Activated CD4-positive, alpha-beta memory T cell treated with anti-CD3 and anti-CD28 coated beads, Interleukin-2, amount 10 ng/mL, durations not matched to agents 7 days and 5 days (primary cell): ENCODE results near the gene MTRF1. TPM values are rescaled to one million over a fixed set of nuclear protein-coding genes. Genes with fewer than 3 reads are reported as not detected.

Experiments used
- CTCF ChIA-PET: fragments of 350-600 bp; sonication (Branson Sonifier 250); formaldehyde crosslinking; loops from one replicate; lab custom pipeline; 2021; ENCODE audit warnings: antibody characterized with exemption, inconsistent platforms; lab: Charles Lee
- POLR2A ChIA-PET: fragments of 350-600 bp; sonication (Branson Sonifier 250); formaldehyde crosslinking; loops from one replicate; lab custom pipeline; 2021; ENCODE audit warnings: antibody characterized with exemption; lab: Charles Lee
- DNase-seq: peaks from one replicate; pipeline ENCODE4 v3.0.0-alpha.2; 2020
- H3K27ac Mint-ChIP-seq: one replicate; pipeline ENCODE4 v1.8.0; 2021; ENCODE audit warnings: mild to moderate bottlenecking, mixed read lengths
- H3K27me3 Mint-ChIP-seq: one replicate; pipeline ENCODE4 v1.8.0; 2021; ENCODE audit warnings: mixed read lengths
- H3K36me3 Mint-ChIP-seq: one replicate; pipeline ENCODE4 v1.8.0; 2021; ENCODE audit warnings: low read depth, mixed read lengths
- H3K4me1 Mint-ChIP-seq: one replicate; pipeline ENCODE4 v1.8.0; 2021; ENCODE audit warnings: mixed read lengths
- H3K4me3 Mint-ChIP-seq: one replicate; pipeline ENCODE4 v1.8.0; 2021; ENCODE audit warnings: mild to moderate bottlenecking, mixed read lengths
- H3K9me3 Mint-ChIP-seq: one replicate; pipeline ENCODE4 v1.8.0; 2021; ENCODE audit warnings: mixed read lengths
- total RNA-seq, 2 experiments: library from RNA; stranded (reverse); gene quantifications; one replicate each; pipeline ENCODE4 v1.2.3, GENCODE V29; 2021

The MTRF1 gene, protein sequence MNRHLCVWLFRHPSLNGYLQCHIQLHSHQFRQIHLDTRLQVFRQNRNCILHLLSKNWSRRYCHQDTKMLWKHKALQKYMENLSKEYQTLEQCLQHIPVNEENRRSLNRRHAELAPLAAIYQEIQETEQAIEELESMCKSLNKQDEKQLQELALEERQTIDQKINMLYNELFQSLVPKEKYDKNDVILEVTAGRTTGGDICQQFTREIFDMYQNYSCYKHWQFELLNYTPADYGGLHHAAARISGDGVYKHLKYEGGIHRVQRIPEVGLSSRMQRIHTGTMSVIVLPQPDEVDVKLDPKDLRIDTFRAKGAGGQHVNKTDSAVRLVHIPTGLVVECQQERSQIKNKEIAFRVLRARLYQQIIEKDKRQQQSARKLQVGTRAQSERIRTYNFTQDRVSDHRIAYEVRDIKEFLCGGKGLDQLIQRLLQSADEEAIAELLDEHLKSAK
- 10 to 100 TPM; 17.9 to 20.0 TPM for total RNA-seq

DNA sequence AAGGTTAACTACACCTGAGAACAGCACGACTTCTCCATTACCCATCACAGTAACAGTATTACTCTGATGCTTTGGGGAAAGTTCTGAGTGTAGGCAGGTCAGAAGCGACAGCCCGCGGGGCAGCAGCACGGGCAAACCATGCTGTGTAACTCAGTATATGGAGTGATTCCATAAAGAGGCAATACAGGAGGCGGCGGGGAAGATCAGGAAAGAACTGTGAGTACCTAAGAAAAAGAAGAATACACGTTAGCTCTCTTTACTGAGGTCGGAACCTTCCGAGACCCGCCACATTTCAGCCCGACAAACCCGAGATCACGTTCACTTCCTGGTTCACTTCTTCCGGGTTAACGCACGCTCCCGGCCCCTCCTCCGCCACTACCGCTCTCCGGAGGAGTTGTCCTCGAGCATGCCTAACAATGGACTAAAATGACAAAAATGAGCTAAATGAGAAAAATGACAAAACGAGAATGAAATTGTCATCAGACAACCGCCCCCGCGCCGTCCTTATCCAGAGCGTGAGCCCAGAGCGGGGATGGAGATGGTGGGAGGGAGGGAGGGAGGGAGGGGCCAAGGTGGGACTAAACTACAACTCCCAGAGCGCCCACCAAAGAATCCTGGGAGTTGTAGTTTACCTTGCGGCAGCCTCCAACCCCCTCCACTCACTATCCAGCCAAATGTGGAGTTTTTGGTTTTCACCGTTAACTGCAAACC lies at the start of gene MTRF1:
Gene MTRF1, minus strand, starts transcription at position 316 of the 711 bp plus-strand sequence. CDS start 2,669 bp downstream, outside the sequence.
- POLR2A ChIA-PET: interaction anchor here (0.6 to 2.5 kb wide), 16 partner anchors 9 to 202 kb away, joined by 3 to 13 read pairs (median 4); partner anchors contain the start of genes KBTBD6, NAA16 and WBP4
- peaks cover 25% of the 10 kb centered on the region for H3K4me1 Mint-ChIP-seq
- peak; percentile 84 for DNase-seq
- H3K27ac Mint-ChIP-seq: peak within 1 kb of the TSS; percentile 83
- peaks cover 8% of the 10 kb centered on the region for H3K9me3 Mint-ChIP-seq
- CTCF ChIA-PET: interaction anchor here (0.6 to 1.2 kb wide), 2 partner anchors 73 to 209 kb away, joined by 3 read pairs; no protein-coding TSS in a partner anchor
- H3K36me3 Mint-ChIP-seq: peaks cover 25% of the 10 kb centered on the region
- no peaks in the 10 kb centered on the region for H3K27me3 Mint-ChIP-seq
- H3K4me3 Mint-ChIP-seq: peak within 1 kb of the TSS; percentile 88

DNA sequence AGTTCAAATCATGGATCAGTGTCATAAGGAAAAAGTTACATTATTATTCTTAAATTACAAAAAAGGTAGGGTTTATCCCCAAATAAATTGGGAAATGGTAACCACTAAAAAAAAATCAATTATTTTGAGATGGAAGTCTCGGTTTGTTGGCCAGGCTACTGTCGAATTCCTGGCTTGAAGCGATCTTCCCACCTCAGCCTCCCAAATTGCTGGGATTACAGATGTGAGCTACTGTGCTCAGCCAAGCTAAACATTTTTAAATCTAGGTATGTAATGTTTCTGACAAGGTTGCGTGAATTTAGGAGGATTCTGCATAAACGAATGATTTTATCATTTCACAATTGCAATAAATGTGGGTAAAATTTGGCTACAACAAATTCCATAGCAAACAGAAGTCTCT lies 49.7 kb upstream of the MTRF1 start:
- Mint-ChIP-seq H3K27ac (no peak overlapping the region), H3K4me1 (peaks cover 48% of the 10 kb centered on the region), H3K4me3 (peak overlapping the region; percentile 43), H3K9me3 (no peaks in the 10 kb centered on the region), H3K36me3 (peaks cover 23% of the 10 kb centered on the region), H3K27me3 (no peaks in the 10 kb centered on the region)
- no peak for DNase-seq
- POLR2A ChIA-PET: interaction anchor here (2.1 kb wide), 1 partner anchor 50 kb away, joined by 7 read pairs; the partner anchor contains the start of gene MTRF1
- CTCF ChIA-PET: no interaction called here

DNA sequence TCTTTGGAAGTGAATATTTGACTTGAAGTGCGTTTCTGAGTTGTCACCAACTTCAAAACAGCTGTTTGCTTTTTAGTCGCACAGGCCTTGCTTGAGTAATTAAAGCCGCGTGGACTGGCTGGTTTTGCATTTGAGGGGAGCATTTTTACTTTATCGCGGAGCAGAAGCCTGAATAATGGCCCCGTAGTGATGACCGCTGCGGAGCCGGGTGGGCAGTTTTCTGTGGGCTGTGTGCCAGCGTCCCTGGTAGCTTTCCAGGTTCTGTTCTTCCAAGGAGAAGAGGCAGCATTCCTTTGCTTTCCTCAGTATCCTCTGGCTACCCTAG lies 48.8 kb upstream of the MTRF1 start:
- ChIA-PET POLR2A (interaction anchor here (0.8 to 2.1 kb wide), 5 partner anchors 12 to 523 kb away, joined by 3 to 7 read pairs (median 3); partner anchors contain the start of genes MTRF1 and SLC25A15), CTCF (no interaction called here)
- Mint-ChIP-seq H3K27me3 (no peaks in the 10 kb centered on the region), H3K4me3 (peak overlapping the region; percentile 89), H3K36me3 (peaks cover 13% of the 10 kb centered on the region), H3K9me3 (no peaks in the 10 kb centered on the region), H3K4me1 (peaks cover 46% of the 10 kb centered on the region), H3K27ac (peak overlapping the region; percentile 79)
- peak; percentile 26 for DNase-seq

DNA sequence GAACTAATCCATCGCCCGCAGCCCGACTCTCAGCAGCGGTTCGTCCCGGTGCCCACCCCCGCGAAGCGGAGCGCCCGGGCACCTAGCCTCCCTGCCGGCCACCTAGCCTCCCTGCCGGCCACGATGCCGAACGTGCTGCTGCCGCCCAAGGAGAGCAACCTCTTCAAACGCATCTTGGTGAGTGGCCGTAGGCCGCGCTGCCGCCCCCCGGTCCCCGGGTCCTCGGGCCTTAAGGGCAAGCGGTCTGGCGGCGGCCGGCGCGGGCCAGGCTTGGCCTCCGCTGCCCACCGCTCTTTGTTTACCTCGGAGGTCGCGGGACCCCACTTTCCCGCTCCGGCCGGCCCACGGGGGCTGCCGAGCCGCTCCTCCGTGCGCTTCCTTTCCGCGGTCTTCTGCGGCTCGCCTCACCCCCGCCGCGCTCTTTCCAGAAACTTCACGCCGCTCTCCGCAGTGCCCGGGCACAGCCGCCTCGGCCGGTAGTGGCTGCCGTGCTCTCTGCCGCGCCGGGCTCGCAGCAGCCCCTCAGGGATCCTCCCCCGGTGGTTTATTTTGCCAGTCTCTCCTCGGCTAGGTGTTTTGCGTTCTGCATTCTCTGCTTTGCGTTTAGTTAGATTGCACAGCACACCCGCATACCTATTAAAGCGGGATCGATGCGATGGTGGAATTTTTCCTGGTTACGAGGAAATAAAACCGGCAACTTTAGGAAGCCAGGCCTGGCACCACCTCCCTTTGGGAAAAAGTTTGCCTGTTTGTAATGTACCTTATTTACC lies 48.2 kb upstream of the MTRF1 start:
- peak overlapping the region; percentile 90 for H3K27ac Mint-ChIP-seq
- no peaks in the 10 kb centered on the region for H3K27me3 Mint-ChIP-seq
- peaks cover 8% of the 10 kb centered on the region for H3K36me3 Mint-ChIP-seq
- ChIA-PET POLR2A (interaction anchor here (0.8 to 2.1 kb wide), 4 partner anchors 21 to 523 kb away, joined by 3 to 7 read pairs (median 4); partner anchors contain the start of genes MTRF1 and SLC25A15), CTCF (no interaction called here)
- peak overlapping the region; percentile 89 for H3K4me3 Mint-ChIP-seq
- H3K9me3 Mint-ChIP-seq: no peaks in the 10 kb centered on the region
- DNase-seq: peak; percentile 62
- H3K4me1 Mint-ChIP-seq: peaks cover 42% of the 10 kb centered on the region

DNA sequence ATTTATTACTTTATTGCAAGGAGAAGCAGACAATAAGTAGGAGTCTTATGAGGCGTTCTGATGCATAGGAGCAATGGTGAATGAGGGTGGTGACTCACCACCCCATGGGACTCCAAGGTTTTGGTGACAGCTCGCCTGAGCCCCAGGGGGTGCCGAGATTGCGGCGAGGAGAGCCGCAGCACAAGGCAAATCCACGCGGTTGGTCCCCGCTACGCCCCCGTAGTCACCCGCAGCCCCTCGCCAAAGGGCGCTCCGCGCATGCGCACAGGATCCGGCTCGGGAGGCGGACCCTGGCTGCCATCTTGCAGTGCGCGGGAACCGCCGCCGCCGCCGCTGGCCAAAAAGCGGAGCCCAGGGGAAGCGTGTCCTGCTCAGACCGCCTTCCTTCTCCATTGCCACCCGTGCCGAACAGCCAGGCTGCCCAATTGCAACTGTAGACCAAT lies 47.6 kb upstream of the MTRF1 start, which contains the start of gene NAA16:
Gene NAA16, plus strand, starts transcription at position 305 of the 443 bp plus-strand sequence. CDS start 262 bp downstream, outside the sequence.
- peak within 1 kb of the TSS; percentile 90 for H3K27ac Mint-ChIP-seq
- H3K9me3 Mint-ChIP-seq: no peaks in the 10 kb centered on the region
- peak; percentile 93 for DNase-seq
- ChIA-PET POLR2A (interaction anchor here (0.8 kb wide), 1 partner anchor 48 kb away, joined by 4 read pairs; the partner anchor contains the start of gene MTRF1), CTCF (no interaction called here)
- peak within 1 kb of the TSS; percentile 89 for H3K4me3 Mint-ChIP-seq
- peaks cover 41% of the 10 kb centered on the region for H3K4me1 Mint-ChIP-seq
- H3K36me3 Mint-ChIP-seq: peaks cover 8% of the 10 kb centered on the region
- no peaks in the 10 kb centered on the region for H3K27me3 Mint-ChIP-seq

DNA sequence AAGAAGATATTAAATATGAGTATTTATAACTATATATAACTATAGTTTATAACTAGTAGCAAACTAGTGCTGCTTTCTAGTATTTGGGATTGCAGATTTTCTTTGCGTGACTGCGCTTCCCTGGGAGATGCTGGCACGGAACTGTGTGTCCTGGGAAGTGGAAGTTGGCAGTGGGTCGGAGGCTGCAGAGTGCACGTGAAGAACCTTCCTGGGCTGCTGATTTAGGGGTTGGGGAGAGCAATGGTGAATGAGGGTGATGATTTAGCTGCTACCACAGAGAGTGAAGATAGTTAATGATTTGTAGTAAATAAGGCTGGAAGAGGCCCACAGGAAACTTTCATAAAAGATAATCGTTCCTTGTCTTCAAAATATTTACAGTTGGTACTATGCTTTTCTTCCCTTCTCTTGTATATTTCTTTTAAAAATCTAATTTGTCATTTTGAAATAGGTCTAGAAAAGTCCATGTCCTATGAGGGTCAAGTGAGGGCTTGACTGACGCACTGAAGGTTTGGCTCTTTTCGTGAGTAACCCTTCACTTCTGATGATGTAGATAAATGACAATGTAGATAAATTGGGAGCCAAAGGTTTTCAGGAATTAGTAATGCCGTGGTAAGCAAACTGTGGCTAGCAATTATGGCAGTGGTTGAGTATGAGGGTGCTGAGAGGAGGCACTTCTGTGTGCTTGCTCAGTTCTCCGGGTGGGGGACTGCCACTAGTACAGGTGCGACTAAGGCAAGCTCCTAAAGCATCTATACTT lies 44.7 kb upstream of the MTRF1 start:
- POLR2A ChIA-PET: no interaction called here

DNA sequence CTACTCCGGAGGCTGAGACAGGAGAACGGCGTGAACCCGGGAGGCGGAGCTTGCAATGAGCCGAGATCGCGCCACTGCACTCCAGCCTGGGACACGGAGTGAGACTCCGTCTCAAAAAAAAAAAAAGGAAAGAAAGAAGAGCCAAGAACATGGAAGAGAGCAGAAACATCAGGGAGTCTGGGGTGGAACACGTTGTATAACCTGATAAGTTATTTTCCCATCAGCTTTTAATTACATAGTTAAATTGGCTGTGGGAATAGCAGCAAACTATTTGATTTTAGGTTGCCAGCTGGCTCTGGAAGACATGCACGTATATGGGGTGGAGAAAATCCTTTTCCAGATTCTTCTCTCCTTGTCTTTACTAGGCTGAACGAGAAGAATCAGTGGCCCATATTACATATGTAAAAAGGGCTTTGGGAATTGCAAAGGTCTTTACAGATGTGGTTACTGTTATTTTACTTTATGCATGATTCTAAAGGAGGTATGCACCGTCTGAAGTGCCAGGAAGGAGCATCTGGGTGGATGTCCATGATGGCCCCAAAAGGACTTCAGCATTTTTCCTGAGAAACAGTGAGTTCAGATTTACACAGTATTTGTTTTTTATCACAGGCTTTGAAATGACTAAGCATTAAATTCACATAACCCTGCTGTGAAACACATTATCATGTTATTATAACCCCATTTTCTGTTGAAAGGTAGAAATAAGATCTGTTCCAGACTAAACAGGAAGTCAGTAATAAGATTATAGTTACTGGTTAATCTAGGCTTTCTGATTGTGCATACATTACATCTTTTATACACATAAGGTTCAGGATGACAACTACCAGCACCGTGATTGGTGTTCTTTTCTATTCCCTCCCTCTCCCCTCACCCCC lies 43.1 kb upstream of the MTRF1 start:
- peaks cover 10% of the 10 kb centered on the region for H3K4me1 Mint-ChIP-seq
- H3K9me3 Mint-ChIP-seq: no peaks in the 10 kb centered on the region
- H3K27ac Mint-ChIP-seq: no peak overlapping the region
- CTCF ChIA-PET: no interaction called here
- no peaks in the 10 kb centered on the region for H3K27me3 Mint-ChIP-seq
- no peaks in the 10 kb centered on the region for H3K36me3 Mint-ChIP-seq
- POLR2A ChIA-PET: interaction anchor here (0.7 kb wide), 1 partner anchor 8 kb away, joined by 3 read pairs; no protein-coding TSS in a partner anchor
- no peak overlapping the region for H3K4me3 Mint-ChIP-seq
- DNase-seq: no peak

More for the DNA sequence above, 44.7 kb upstream of the MTRF1 start:
- H3K27me3 Mint-ChIP-seq: no peaks in the 10 kb centered on the region
- H3K4me1 Mint-ChIP-seq: peaks cover 15% of the 10 kb centered on the region
- CTCF ChIA-PET: no interaction called here
- DNase-seq: no peak
- H3K4me3 Mint-ChIP-seq: no peak overlapping the region
- H3K9me3 Mint-ChIP-seq: no peaks in the 10 kb centered on the region
- H3K27ac Mint-ChIP-seq: no peak overlapping the region
- H3K36me3 Mint-ChIP-seq: peaks cover 5% of the 10 kb centered on the region

DNA sequence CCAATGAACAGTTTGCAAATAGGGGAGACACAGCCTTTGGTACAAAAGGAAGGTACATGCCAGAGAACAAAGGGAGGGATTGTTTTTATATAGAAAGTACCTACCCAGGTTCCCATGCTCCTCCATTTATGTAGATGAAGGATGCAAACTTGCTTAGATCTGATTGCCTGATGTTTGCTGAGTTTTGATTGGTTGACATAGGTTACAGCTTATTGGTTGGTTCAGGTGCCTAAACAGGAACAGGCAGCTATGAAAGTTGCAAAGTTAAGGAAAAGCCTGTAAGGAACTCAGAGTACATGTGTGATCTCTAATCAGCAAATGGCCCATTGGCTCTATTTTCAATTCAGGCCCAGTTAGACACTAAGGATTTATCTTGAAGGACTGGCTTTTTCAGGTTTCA lies 41.2 kb upstream of the MTRF1 start:
- Mint-ChIP-seq H3K27me3 (no peaks in the 10 kb centered on the region), H3K36me3 (no peaks in the 10 kb centered on the region), H3K4me3 (no peak overlapping the region), H3K27ac (no peak overlapping the region), H3K9me3 (no peaks in the 10 kb centered on the region), H3K4me1 (peaks cover 3% of the 10 kb centered on the region)
- DNase-seq: no peak
- ChIA-PET POLR2A (no interaction called here), CTCF (no interaction called here)

DNA sequence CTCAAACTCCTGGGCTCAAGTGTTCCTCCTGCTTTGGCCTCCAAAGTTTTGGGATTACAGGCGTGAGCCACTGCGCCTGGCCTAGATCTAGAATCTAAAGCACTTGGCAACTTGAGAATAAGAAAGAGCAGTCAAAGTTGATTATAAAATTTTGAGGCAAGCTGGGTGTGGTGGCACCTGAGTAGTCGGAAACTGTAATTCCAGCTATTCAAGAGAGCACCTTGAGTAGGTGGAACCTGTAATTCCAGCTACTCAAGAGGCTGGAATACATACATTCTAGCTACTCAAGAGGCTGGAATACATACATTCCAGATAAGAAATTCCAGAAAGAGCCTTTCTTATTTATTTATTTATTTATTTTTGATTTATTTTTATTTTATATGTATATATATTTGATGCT lies 39.4 kb upstream of the MTRF1 start:
- H3K4me3 Mint-ChIP-seq: no peak overlapping the region
- no peaks in the 10 kb centered on the region for H3K9me3 Mint-ChIP-seq
- no peak for DNase-seq
- H3K4me1 Mint-ChIP-seq: peaks cover 3% of the 10 kb centered on the region
- ChIA-PET CTCF (no interaction called here), POLR2A (no interaction called here)
- no peak overlapping the region for H3K27ac Mint-ChIP-seq
- no peaks in the 10 kb centered on the region for H3K36me3 Mint-ChIP-seq
- peaks cover 9% of the 10 kb centered on the region for H3K27me3 Mint-ChIP-seq

DNA sequence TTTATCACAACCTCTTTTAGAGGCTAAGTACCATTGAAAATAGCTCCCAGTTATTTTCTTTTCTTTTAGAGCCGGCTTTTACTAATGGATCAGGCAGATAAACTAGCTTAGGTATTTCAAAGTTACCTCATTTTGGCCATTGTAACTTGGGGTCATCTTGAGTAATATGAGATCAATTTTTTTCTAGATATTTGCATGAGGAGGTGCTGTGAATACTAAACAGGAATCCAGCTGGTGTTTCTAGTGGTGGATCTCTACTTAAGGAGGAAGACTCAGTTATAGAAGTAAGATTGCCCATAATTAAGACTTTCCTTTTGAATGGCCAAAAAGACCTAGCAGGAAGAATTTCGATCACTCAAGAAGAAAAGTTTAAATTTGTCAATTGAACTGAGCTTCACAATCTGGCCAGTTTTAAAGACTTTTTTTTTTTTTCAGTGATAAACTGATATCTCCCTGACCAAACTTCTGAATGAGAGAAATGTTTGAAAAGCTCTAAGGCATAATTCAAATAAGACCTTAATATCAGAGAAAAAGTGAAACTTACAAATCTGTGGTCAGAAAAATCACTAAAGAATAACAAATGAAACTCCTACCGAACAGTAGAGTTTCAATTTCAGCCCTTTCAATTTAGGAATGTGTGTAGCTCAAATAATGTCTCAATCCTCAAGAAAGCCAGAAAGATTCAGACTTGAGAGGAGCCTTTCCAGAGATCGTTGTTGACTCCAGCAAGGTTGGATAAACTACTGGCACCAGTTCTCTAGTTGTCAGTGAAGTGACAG lies 36.1 kb upstream of the MTRF1 start:
- Mint-ChIP-seq H3K36me3 (no peaks in the 10 kb centered on the region), H3K9me3 (no peaks in the 10 kb centered on the region), H3K4me1 (peaks cover 3% of the 10 kb centered on the region), H3K27ac (no peak overlapping the region), H3K4me3 (no peak overlapping the region), H3K27me3 (peaks cover 21% of the 10 kb centered on the region)
- ChIA-PET CTCF (interaction anchor here (0.6 to 1.6 kb wide), 2 partner anchors 80 to 245 kb away, joined by 3 to 4 read pairs; no protein-coding TSS in a partner anchor), POLR2A (interaction anchor here (1.2 to 1.8 kb wide), 2 partner anchors 13 to 36 kb away, joined by 3 to 4 read pairs; partner anchors contain the start of gene MTRF1)
- DNase-seq: no peak
